Activated CD8-positive, alpha-beta memory T cell treated with anti-CD3 and anti-CD28 coated beads for 36 hours (primary cell): Measurements from ENCODE around the gene AMZ2. TPM values are rescaled to one million over a fixed set of nuclear protein-coding genes. Genes with fewer than 3 reads are reported as not detected.
"Not testable (repeated sequence)": the region's sequence is repeated elsewhere in the genome, so short reads cannot be mapped to it uniquely, and the experiment has no call there.

ENCODE experiments used
- CTCF ChIA-PET: fragments of 350-600 bp; sonication (Branson Sonifier 250); formaldehyde crosslinking; loops from one replicate; lab custom pipeline; 2021; ENCODE audit warnings: antibody characterized with exemption; lab: Charles Lee
- POLR2A ChIA-PET: fragments of 350-600 bp; sonication (Branson Sonifier 250); formaldehyde crosslinking; loops from one replicate; lab custom pipeline; 2021; ENCODE audit warnings: antibody characterized with exemption; lab: Charles Lee
- total RNA-seq, 2 experiments: library from RNA; stranded (reverse); gene quantifications; one replicate each; pipeline ENCODE4 v1.2.3, GENCODE V29; 2021

Gene AMZ2
- total RNA-seq, 2 experiments from 2014 or later: 118 to 121 TPM

DNA sequence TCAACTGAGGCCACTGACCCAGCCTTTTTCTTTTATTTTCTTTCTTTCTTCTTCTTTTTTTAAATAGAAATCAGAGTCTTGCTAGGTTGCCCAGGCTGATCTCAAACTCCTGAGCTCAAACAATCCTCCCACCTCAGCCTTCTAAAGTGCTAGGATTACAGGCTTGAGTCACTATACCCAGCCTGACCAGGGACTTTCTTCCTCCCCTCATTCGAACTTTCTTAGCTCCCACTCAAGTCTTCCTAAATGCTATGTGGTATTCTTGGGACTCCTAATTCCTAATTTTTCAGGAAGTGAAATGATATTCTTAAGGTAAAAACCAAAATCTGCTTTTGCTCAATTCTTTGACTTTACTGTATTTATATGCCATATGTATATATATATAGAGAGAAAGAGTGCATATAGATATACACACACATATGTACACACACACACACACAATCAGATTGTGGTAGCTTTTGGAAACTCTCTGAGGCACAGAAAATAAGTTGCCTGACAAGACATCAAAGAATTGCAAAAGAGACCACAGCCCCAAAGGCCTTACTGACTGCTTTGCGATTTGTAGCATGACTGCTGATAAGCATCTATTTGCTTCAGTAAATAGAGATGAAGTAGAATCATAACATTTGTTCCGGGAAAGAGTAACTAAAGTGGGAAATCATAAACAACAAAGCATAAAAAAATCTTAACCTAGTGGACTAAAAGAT, 9.5 kb upstream of the AMZ2 start:
- CTCF ChIA-PET: interaction anchor here (0.8 to 2.7 kb wide), 3 partner anchors 10 to 58 kb away, joined by 3 to 15 read pairs (median 11); partner anchors contain the start of gene AMZ2
- POLR2A ChIA-PET: interaction anchor here (1.2 to 8.2 kb wide), 4 partner anchors 10 to 42 kb away, joined by 3 to 70 read pairs (median 6); partner anchors contain the start of gene AMZ2

DNA sequence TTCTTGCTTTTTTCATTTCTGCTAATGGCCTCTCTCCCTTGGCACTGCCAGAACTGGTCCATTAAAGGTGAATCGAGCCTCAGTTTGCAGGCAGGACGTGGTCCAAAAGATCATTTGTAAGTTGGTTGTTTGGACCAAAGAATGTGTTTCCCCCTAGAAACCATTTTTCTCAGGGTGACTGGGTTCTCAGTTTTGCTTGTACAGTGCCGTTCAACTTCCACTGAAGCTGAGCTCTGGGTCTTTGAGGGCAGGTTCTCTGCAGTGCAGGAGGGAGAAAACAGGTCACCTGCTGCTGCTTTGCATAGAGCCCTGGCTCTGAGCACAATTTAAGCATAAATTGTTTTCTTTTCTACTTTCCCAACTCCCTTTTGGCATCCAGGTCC, 9.0 kb upstream of the AMZ2 start:
- ChIA-PET POLR2A (interaction anchor here (1.2 to 8.2 kb wide), 4 partner anchors 9 to 42 kb away, joined by 3 to 70 read pairs (median 6); partner anchors contain the start of gene AMZ2), CTCF (interaction anchor here (2.1 to 2.7 kb wide), 2 partner anchors 9 to 39 kb away, joined by 11 to 15 read pairs; partner anchors contain the start of gene AMZ2)

DNA sequence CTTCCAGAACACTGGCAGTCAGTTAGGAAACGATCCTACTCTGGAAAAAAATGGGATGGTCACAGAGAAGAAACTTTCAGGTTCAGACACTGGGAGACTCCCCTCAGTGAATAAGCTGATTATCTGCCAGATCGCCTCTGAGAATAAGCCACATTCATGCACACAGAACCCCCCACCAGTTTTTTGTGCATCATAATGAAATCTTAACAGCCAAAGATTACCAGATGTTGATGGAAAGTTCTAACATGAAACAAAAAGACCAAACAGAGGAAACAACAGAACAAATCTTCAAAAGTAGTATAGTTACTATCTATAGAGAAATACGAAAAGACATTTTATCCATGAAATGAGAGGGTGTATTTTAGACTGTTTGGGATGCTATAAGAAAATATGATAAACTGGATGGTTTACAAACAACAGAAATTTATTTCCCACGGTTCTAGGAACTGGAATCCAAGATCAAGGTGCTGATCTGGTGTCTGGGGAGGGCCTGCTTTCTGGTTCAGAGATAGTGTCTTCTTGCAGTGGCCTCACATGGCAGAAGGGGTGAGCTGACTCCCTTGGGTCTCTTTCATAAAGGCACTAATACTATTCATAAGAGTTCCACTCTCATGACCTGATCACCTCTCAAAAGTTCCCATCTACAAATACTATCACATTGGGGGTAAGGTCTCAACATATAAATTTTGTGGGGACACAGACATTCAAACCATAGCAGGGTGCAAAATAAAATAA, 8.0 kb upstream of the AMZ2 start:
- POLR2A ChIA-PET: interaction anchor here (2.0 to 8.2 kb wide), 2 partner anchors 8 to 34 kb away, joined by 8 to 70 read pairs; partner anchors contain the start of gene AMZ2
- CTCF ChIA-PET: no interaction called here

DNA sequence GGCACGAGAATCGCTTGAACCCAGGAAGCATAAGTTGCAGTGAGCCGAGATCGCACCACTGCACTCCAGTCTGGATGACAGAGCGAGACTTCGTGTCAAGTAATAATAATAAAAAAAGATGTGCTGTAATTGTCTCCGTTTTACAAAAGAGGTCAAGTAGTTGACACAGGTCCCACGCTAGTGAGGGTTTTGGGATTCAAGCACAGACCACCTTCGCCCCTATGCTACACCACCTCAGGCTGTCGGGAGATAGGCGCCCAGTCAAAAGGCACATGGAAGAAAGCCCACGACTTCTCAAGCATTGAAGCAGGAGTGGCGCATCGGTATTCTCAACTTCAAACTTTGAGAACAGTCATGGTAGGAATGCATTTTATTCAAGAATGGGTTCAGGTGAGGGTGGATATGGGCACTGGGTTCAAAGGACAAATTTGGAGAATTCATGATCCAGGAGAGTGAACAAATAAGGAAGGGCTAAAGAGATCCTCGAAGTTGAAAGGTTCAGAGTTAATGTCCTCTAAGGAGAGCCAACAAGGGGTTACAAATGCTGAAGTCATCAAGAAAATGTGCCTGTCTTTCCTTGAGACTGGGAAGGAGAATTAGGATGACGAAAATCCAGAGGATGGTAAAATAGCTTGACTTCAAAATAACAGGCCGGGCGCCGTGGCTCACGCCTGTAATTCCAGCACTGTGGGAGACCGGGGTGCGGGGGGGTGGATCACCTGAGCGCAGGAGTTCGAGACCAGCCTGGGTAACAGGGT, 1.4 kb upstream of the AMZ2 start:
- CTCF ChIA-PET: interaction anchor here (0.6 to 2.9 kb wide), 10 partner anchors 9 to 217 kb away, joined by 3 to 9 read pairs (median 3); no protein-coding TSS in a partner anchor
- POLR2A ChIA-PET: interaction anchor here (0.6 to 4.0 kb wide), 9 partner anchors 10 to 444 kb away, joined by 3 to 70 read pairs (median 18); partner anchors contain the start of gene KPNA2

DNA sequence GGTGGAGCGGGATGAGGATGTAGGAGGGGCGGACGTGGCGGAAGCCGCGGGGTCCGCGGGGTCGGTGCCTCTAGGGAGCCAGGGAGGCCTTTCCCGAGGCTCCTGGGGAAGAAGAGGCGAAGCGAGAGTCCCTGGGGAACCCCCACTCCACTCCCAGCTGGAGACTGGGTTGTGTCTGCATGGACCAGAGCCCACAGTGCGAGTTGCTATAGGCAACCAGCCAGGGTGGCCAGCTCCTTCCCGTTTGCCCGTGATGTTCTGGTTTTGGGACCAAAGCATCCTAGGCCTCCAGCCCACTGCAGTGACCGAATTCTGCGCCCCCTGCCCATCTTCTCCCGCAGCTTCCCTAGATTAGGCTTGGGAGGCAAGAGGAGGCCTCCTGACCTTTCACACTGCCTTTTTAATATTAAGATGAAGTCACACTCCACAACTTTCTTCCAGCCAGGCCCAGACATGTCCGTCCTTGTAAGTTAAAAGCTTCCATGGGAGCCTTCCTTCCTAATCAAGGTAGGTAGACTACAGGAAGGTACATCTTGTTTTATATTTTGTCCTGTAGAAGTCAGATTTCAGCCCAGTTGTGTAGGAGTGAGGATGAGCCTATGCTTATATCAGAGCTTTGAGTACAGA, 469 bp downstream of the AMZ2 start:
- CTCF ChIA-PET: interaction anchor here (0.9 to 3.4 kb wide), 14 partner anchors 7 to 216 kb away, joined by 3 to 15 read pairs (median 4); partner anchors contain the start of gene WIPI1
- POLR2A ChIA-PET: interaction anchor here (0.7 to 4.0 kb wide), 13 partner anchors 11 to 210 kb away, joined by 3 to 70 read pairs (median 18); partner anchors contain the start of genes ARSG, SLC16A6 and WIPI1

DNA sequence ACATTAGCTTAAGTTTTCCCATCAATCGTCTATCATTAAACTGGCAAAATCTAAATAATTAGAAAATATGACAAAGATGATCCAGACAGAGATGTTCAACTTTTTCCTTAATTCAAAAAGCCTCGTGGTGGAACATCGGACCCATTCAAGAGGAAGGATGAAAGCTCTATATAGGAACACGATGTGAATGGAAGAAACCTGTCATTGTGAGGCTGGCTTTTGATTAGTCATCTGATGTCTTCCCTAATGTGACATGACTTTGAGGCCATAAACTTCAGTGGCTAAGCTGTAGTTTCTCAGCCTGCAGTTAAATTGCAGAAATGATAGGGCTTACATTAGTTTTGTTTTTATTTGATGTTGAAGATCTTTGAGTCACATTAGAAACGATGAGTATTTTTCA, 1.0 kb downstream of the AMZ2 start:
- ChIA-PET CTCF (interaction anchor here (1.2 to 3.4 kb wide), 10 partner anchors 11 to 212 kb away, joined by 3 to 15 read pairs (median 5); partner anchors contain the start of gene WIPI1), POLR2A (interaction anchor here (1.3 to 4.0 kb wide), 7 partner anchors 10 to 210 kb away, joined by 4 to 70 read pairs (median 24); partner anchors contain the start of genes ARSG, SLC16A6 and WIPI1)

DNA sequence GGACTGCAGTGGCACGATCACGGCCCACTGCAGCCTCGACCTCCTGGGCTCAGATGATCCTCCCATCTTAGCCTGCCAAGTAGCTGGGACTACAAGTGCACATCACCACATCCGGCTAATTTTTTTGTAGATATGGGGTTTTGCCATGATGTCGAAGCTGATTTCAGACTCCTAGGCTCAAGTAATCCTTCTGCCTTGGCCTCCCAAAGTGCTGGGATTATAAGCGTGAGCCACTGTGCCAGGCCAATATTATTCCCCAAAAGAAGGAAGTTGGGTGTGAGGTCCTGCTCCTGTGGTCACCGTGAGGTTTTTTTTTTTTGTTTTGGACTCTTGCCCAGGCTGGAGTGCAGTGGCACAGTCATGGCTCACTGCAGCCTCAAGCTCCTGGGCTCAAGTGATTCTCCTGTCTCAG, 1.5 kb downstream of the AMZ2 start:
- ChIA-PET POLR2A (interaction anchor here (2.2 to 4.0 kb wide), 6 partner anchors 10 to 209 kb away, joined by 22 to 70 read pairs (median 26); partner anchors contain the start of genes ARSG, SLC16A6 and WIPI1), CTCF (interaction anchor here (1.2 to 3.4 kb wide), 7 partner anchors 11 to 209 kb away, joined by 3 to 15 read pairs (median 6); partner anchors contain the start of gene WIPI1)

DNA sequence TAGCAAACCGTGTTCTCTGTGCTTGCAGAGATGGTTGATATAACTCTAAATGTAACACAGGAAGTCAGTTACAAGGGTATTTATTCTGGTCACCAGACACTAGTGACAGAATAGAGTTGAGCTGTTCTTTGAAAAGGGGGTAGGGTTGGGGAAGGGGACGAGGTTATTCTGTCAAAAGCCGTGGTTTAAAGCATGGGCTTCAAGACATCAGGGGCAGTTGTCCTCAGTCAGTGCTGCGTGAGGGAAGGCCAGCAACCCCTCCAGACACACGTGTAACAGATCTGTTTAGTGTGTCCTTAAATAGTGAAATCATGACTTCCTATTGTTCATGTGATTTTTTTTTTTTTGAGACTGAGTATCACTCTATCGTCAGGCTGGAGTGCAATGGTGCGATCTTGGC, 5.6 kb downstream of the AMZ2 start:
- POLR2A ChIA-PET: interaction anchor here (0.7 to 1.5 kb wide), 2 partner anchors 21 to 36 kb away, joined by 3 to 5 read pairs; no protein-coding TSS in a partner anchor
- CTCF ChIA-PET: interaction anchor here (0.6 to 1.1 kb wide), 3 partner anchors 99 to 395 kb away, joined by 3 to 4 read pairs (median 3); no protein-coding TSS in a partner anchor

DNA sequence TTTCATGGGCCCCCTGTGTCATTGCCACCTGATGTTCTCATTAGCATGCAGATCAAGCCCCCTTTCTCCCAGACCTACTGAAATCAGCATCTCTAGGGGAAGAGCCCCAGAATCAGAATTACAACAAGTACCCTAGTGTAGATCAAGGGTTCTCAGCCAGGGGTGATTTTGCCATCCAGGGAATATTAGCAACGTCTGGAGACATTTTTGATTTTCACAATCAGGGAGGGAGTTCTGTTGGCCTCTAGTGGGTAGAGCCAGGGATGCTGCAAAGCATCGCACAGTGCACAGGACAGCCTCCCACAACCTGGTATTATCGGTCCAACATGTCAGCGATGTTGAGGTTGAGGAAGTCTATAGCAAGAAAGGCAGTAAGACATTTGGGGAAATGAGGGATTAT, 7.3 kb downstream of the AMZ2 start:
- POLR2A ChIA-PET: no interaction called here
- CTCF ChIA-PET: interaction anchor here (0.8 kb wide), 1 partner anchor 8 kb away, joined by 4 read pairs; the partner anchor contains the start of gene AMZ2

DNA sequence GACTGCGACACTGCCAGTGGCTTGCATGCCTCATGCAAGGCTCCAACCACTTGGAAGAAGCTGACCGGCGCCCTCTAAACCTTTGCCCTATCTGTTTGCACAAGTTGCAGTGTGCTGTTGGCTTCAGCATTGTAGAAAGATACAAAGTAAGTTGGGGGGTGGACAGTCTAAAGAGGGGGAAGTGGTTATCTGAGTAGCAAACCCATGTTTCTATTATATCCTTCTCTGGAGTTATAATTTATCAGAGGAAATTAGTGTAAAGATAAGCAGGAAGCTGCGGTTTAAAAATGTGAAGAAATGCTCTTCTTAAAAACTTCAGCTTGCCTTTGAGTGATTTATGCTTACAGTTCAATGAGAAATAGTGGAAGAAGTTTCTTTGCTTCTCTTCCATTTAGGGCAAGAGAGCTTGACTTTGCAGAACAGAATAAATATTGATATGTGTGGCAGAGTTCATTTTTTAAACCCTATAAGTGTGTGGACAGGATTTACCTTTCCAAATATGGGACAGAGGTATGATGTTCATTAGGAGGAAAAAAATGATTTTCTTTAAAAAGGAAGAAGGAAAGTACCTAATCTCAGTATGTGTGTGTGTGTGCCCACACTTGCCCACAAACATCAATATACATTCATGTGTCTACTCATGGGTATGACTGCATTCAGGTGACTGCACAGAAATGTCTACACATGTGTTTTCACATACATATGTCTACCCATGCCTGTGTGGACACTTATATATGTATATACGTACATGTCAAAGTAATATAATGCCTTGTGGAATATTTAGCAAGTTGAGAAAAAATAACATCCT, 8.1 kb downstream of the AMZ2 start:
- CTCF ChIA-PET: interaction anchor here (0.8 to 0.9 kb wide), 2 partner anchors 8 to 35 kb away, joined by 4 read pairs; partner anchors contain the start of genes AMZ2, ARSG and SLC16A6
- POLR2A ChIA-PET: interaction anchor here (0.9 kb wide), 1 partner anchor 56 kb away, joined by 3 read pairs; no protein-coding TSS in a partner anchor

DNA sequence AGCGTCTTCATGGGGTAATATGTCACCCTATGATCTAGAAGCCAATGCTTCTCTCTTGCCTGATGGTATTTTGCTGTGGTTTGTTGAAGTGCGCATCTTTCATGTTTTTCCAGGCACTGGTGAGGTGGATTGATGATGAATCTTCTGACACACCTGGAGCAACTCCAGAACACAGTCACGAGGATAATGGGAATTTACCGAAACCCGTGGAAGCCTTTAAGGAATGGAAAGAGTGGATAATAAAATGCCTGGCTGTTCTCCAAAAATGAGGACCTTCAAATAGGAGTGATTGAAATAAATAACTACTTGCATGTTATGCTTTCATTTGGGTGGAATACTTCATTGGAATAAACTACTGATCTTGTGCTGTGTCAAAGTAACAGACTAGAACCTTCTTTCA, 8.9 kb downstream of the AMZ2 start:
- POLR2A ChIA-PET: not testable (repeated sequence)

DNA sequence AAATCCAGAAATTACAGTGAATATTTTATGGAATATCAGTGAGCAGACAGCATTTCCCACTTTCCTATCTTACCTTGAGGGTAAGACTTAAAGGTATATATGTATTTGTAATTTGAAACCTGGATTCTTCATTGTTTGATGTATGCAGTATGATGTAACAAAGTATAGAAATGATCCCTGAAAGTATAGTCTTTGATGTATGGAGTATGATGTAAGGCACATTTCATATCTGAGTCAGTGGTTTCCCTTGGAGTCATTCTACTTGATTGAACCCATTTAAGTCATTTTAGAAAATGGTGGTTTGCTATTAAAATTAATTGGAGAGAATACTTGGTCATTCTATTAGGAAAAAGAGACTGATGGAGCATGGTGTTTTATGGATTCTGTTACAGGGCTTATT, 10.1 kb downstream of the AMZ2 start:
- POLR2A ChIA-PET: interaction anchor here (3.6 kb wide), 1 partner anchor 10 kb away, joined by 22 read pairs; the partner anchor contains the start of gene AMZ2
- CTCF ChIA-PET: interaction anchor here (1.0 to 1.3 kb wide), 2 partner anchors 10 to 57 kb away, joined by 3 read pairs; partner anchors contain the start of gene AMZ2

More for the DNA sequence above, 8.9 kb downstream of the AMZ2 start:
- CTCF ChIA-PET: not testable (repeated sequence)

DNA sequence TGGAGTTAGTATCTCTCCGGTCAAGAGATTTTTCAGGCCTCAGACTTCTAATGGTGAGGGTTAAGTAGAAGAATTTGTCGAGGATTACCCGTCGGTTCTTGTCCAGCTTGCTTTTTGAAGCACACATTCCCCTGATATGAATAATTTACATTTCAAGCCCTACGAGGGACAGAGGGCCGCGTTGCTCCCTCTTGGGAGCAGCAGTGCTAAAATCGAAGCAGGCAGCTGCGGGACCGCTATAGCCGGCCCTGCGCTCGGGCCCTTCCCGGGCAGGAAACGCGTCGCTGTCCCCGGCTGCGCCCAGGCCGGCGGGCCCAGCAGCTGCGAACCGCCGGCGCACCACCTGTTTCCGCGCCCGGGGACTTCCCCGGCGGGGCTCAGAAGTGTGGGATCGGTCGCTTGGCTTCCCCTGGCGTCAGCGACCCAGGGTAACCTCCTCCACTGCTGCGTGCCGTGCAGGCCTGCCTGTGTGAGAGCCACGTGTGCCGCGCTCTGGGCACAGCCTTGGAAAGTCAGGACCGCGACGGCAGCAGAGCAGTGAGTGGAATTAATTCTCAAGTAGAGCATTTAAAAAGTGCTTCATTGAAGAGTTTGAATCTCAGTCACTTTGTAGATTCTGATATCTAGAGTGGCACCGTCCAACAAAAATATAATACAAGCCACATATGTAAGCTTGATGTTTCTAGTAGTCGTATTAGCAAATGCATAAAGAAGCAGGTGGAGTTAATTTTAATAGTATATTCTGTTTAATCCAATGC, 11.2 kb downstream of the AMZ2 start:
- CTCF ChIA-PET: interaction anchor here (0.5 to 0.8 kb wide), 2 partner anchors 53 to 207 kb away, joined by 3 read pairs; no protein-coding TSS in a partner anchor
- POLR2A ChIA-PET: interaction anchor here (0.9 to 3.6 kb wide), 3 partner anchors 11 to 52 kb away, joined by 3 to 22 read pairs (median 3); partner anchors contain the start of gene AMZ2

DNA sequence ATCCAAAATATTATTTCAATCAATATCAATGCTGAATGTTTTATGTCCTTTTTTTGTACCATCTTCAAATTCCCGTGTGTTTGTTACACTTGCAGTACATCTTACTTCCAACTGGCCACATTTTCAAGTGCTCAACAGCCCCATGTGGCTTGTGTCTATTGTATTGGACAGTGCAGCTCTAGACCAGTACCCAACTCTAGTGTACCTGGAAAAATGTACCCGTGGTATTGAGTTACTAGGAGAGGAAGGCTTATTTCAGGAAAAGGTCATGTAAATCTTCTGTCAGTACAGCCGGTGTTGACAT, 11.8 kb downstream of the AMZ2 start:
- ChIA-PET POLR2A (interaction anchor here (0.9 to 3.6 kb wide), 3 partner anchors 12 to 53 kb away, joined by 3 to 22 read pairs (median 3); partner anchors contain the start of gene AMZ2), CTCF (interaction anchor here (0.5 kb wide), 1 partner anchor 206 kb away, joined by 3 read pairs; no protein-coding TSS in a partner anchor)

DNA sequence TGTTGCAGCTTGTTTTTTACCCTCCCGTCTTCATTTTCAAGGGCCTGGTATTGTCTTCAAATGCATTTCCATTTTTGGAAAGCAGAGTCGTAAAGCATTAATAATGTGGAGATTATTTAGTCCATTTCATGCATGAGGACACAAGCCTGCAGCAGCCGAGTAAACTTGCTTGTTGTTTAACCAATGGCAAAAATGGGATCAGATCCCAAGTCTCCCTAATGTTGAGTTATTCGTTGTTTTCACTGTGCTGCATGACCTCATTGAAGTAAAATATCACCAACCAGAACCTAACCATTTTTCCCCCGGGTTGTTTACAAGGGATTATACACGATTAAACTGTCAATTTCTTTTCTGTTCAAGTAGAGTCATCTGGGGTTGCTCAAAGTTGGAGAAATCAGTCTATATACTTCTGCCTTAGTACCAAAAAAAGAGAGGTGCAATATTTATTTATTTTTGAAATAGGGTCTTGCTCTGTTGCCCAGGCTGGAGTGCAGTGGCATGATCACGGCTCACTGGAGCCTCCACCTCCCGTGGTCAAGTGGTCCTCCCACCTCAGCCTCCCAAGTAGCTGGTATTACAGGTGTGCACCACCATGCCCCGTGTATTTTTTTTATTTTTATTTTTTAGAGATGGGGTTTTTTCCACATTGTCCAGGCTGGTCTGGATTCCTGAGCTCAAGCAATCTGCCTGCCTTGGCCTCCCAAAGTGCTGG, 12.4 kb downstream of the AMZ2 start:
- POLR2A ChIA-PET: interaction anchor here (0.9 to 3.6 kb wide), 3 partner anchors 12 to 53 kb away, joined by 3 to 22 read pairs (median 3); partner anchors contain the start of gene AMZ2
- CTCF ChIA-PET: interaction anchor here (0.5 kb wide), 1 partner anchor 206 kb away, joined by 3 read pairs; no protein-coding TSS in a partner anchor
